Measurements from ENCODE around the gene SLC38A10.
"Not testable (repeated sequence)": the region's sequence is repeated elsewhere in the genome, so short reads cannot be mapped to it uniquely, and the experiment has no call there.

Gene SLC38A10

GRCh38 chr17:81228420-81228819 is 66.7 kb downstream of the SLC38A10 start:
- TF ChIP-seq CTCF (conservative IDR thresholded peaks at IDR 0.05): no peak
- TF ChIP-seq ZFX (IDR thresholded peaks at IDR 0.05): no peak
- no peak overlapping the region for H3K27ac ChIP-seq

- not testable (repeated sequence) for H3K27ac ChIP-seq
These were observed 67.5 kb downstream of the SLC38A10 start for GRCh38 chr17:81227630-81228029.

- H3K27ac ChIP-seq: peak overlapping the region; percentile 86
- TF ChIP-seq CTCF (conservative IDR thresholded peaks at IDR 0.05): no peak
- no peak for TF ChIP-seq ZFX (IDR thresholded peaks at IDR 0.05)
These were observed 71.4 kb downstream of the SLC38A10 start for GRCh38 chr17:81223762-81224130.

- peak; percentile 20; the same call in 1 of the 2 replicates for TF ChIP-seq ZFX (IDR thresholded peaks at IDR 0.05)
- TF ChIP-seq CTCF (conservative IDR thresholded peaks at IDR 0.05): no peak
- peak within 1 kb of the TSS; percentile 86 for H3K27ac ChIP-seq
These were observed 72.0 kb downstream of the SLC38A10 start, which contains the start of gene CEP131 for GRCh38 chr17:81222906-81223761. TSS of gene CEP131 (minus strand) at chr17:81222965. CDS start at chr17:81220056, 2,909 bp downstream.

GRCh38 chr17:81222620-81222905 is 72.5 kb downstream of the SLC38A10 start:
- H3K27ac ChIP-seq: peak overlapping the region; percentile 86
- TF ChIP-seq CTCF (conservative IDR thresholded peaks at IDR 0.05): no peak

GRCh38 chr17:81221842-81222619 is 73.1 kb downstream of the SLC38A10 start:
- H3K27ac ChIP-seq: peak overlapping the region; percentile 86
- TF ChIP-seq ZFX (IDR thresholded peaks at IDR 0.05): no peak
- TF ChIP-seq CTCF (conservative IDR thresholded peaks at IDR 0.05): no peak

- H3K27ac ChIP-seq: peak overlapping the region; percentile 86; the same call in 1 of the 2 replicates
- TF ChIP-seq CTCF (conservative IDR thresholded peaks at IDR 0.05): no peak
- no peak for TF ChIP-seq ZFX (IDR thresholded peaks at IDR 0.05)
These were observed 73.7 kb downstream of the SLC38A10 start for GRCh38 chr17:81221371-81221841.

Data from C4-2B (cell line).